ENCODE data around the gene CCDC102A. TPM values are rescaled to one million over a fixed set of nuclear protein-coding genes. Genes with fewer than 3 reads are reported as not detected.

Gene CCDC102A
- total RNA-seq, 4 donors from 2014 or later = 13.1 to 34.9 (median 18.9) TPM

- Histone ChIP-seq H3K4me3 (replicated peaks in 1 of 3) (no peak overlapping the region), H3K4me1 (peaks cover 0 to 7% of the 10 kb centered on the region in 2 donors), H3K9me3 (no peaks in the 10 kb centered on the region), H3K27me3 (no peaks in the 10 kb centered on the region), H3K27ac (no peak overlapping the region), H3K36me3 (peaks cover 10 to 19% of the 10 kb centered on the region in 2 donors)
- DNase-seq = no peak
- 91 to 94% methylated on average over 13 of the region's 13 CpGs for WGBS, 2 donors
- TF ChIP-seq POLR2A (IDR thresholded peaks at IDR 0.05) = no peak
- TF ChIP-seq, protein P1, sequence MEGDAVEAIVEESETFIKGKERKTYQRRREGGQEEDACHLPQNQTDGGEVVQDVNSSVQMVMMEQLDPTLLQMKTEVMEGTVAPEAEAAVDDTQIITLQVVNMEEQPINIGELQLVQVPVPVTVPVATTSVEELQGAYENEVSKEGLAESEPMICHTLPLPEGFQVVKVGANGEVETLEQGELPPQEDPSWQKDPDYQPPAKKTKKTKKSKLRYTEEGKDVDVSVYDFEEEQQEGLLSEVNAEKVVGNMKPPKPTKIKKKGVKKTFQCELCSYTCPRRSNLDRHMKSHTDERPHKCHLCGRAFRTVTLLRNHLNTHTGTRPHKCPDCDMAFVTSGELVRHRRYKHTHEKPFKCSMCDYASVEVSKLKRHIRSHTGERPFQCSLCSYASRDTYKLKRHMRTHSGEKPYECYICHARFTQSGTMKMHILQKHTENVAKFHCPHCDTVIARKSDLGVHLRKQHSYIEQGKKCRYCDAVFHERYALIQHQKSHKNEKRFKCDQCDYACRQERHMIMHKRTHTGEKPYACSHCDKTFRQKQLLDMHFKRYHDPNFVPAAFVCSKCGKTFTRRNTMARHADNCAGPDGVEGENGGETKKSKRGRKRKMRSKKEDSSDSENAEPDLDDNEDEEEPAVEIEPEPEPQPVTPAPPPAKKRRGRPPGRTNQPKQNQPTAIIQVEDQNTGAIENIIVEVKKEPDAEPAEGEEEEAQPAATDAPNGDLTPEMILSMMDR (IDR thresholded peaks at IDR 0.05) = no peak
- intact Hi-C loops (cut with DNase I) = loop anchor here (5.0 kb wide), 2 partner anchors 56 to 101 kb away; partner anchors contain the start of gene POLR2C
Measured at GRCh38 chr16:57518520-57518919, 17.9 kb downstream of the CCDC102A start.

GRCh38 chr16:57517397-57518367 is 18.7 kb downstream of the CCDC102A start:
- 92 to 96% methylated on average over 29 of the region's 31 CpGs for WGBS, 2 donors
- no peak for TF ChIP-seq POLR2A (IDR thresholded peaks at IDR 0.05)
- TF ChIP-seq, protein P1 (IDR thresholded peaks at IDR 0.05) = no peak
- intact Hi-C loops (cut with DNase I) = loop anchor here (5.0 kb wide), 2 partner anchors 55 to 100 kb away; partner anchors contain the start of gene POLR2C
- Histone ChIP-seq H3K4me1 (peaks cover 0 to 10% of the 10 kb centered on the region in 2 donors), H3K4me3 (replicated peaks in 1 of 3) (no peak overlapping the region), H3K9me3 (no peaks in the 10 kb centered on the region), H3K27me3 (no peaks in the 10 kb centered on the region), H3K36me3 (peaks cover 10 to 19% of the 10 kb centered on the region in 2 donors), H3K27ac (no peak overlapping the region)
- no peak for DNase-seq

DNA sequence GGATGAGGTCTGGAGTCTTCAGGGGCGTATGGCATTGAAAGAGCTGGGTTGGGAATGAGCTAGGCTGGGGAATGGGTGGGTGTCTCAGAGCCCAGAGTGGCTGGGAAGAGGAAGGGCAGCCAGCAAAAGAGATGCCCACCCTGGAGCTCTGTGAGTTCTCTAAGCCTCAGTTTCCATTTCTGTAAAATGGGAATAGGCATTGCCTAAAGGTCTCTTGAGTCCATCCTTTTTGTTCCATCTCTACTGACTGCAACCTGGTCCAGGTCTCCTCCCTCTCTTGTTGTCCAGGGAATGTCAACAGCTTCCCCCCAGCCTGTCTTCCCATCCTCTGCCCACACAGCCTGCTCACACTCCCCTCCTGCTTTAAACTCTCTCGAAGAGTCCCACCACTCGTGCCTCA is 19.6 kb downstream of the CCDC102A start:
- Histone ChIP-seq H3K9me3 (no peaks in the 10 kb centered on the region), H3K36me3 (peaks cover 10 to 19% of the 10 kb centered on the region in 2 donors), H3K4me1 (peaks cover 0 to 10% of the 10 kb centered on the region in 2 donors), H3K4me3 (replicated peaks in 1 of 3) (no peak overlapping the region), H3K27ac (no peak overlapping the region), H3K27me3 (no peaks in the 10 kb centered on the region)
- 88 to 90% methylated on average over 3 of the region's 3 CpGs for WGBS, 2 donors
- TF ChIP-seq, protein P1 (IDR thresholded peaks at IDR 0.05) = no peak
- no peak for TF ChIP-seq POLR2A (IDR thresholded peaks at IDR 0.05)
- DNase-seq = no peak
- intact Hi-C loops (cut with DNase I) = loop anchor here (5.0 kb wide), 2 partner anchors 54 to 99 kb away; partner anchors contain the start of gene POLR2C

DNA sequence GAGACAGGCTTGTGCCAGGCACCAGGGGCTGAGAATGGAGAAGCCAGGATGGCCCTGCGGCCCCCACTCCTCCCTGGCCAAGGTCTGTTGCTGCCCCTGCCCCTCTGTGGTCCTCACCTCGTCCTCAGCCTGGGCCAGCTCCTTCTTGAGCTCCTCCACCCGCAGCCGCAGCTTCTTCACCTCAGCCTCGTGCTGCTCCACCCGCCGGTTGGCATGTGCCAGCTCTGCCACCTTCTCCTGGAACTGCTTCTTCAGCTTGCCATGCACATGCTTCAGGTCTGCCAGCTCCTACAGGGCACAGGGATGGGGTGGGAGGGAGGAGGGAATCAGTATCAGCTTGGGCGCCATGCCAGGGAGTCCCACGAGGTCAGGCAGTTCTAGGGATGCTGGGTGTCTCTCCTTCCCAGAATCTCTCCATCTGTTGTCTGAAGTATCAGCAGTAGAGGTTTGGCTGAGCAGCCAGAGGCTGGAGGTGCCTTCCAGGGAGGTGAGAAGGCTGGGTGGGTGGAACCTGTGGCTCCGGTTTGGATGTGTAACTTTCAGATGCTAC is 20.1 kb downstream of the CCDC102A start:
- 90 to 91% methylated on average over 10 of the region's 10 CpGs for WGBS, 2 donors
- Histone ChIP-seq H3K36me3 (peaks cover 10 to 19% of the 10 kb centered on the region in 2 donors), H3K4me3 (replicated peaks in 1 of 3) (no peak overlapping the region), H3K4me1 (peaks cover 0 to 10% of the 10 kb centered on the region in 2 donors), H3K9me3 (no peaks in the 10 kb centered on the region), H3K27me3 (no peaks in the 10 kb centered on the region), H3K27ac (no peak overlapping the region)
- intact Hi-C loops (cut with DNase I) = loop anchor here (5.0 kb wide), 2 partner anchors 54 to 99 kb away; partner anchors contain the start of gene POLR2C
- DNase-seq = no peak
- TF ChIP-seq, protein P1 (IDR thresholded peaks at IDR 0.05) = no peak
- TF ChIP-seq POLR2A (IDR thresholded peaks at IDR 0.05) = no peak

All from thyroid gland (tissue), 4 donors.